Stimulated activated CD8-positive, alpha-beta memory T cell treated with anti-CD3 and anti-CD28 coated beads, Interleukin-15, amount 100 ng/mL, for 24 hours (primary cell): Measurements from ENCODE around the gene IL31.
"Not testable (repeated sequence)": the region's sequence is repeated elsewhere in the genome, so short reads cannot be mapped to it uniquely, and the experiment has no call there.

Source experiments
- DNase-seq: peaks from one replicate; pipeline ENCODE4 v3.0.0-alpha.2; 2020; ENCODE audit warnings: low read depth

Gene IL31

GRCh38 chr12:122190842-122191668, 17.0 kb upstream of the IL31 start:
- DNase-seq = no peak

GRCh38 chr12:122189626-122190475, 15.8 kb upstream of the IL31 start:
- no peak for DNase-seq

- DNase-seq = no peak
Measured at GRCh38 chr12:122187466-122187865, 13.4 kb upstream of the IL31 start.

GRCh38 chr12:122185494-122186082, 11.6 kb upstream of the IL31 start:
- DNase-seq = no peak

- DNase-seq = no peak
Measured at GRCh38 chr12:122185079-122185478, 11.1 kb upstream of the IL31 start.

GRCh38 chr12:122184517-122184916, 10.5 kb upstream of the IL31 start:
- DNase-seq = no peak

- no peak for DNase-seq
Measured at GRCh38 chr12:122183588-122183940, 9.5 kb upstream of the IL31 start.

- no peak for DNase-seq
Measured at GRCh38 chr12:122182887-122183587, 9.0 kb upstream of the IL31 start, which contains the start of gene LRRC43. LRRC43 (plus strand) TSS chr12:122183123; CDS start chr12:122183145, 22 bp downstream.

- DNase-seq = not testable (repeated sequence)
Measured at GRCh38 chr12:122176473-122176872, 2.5 kb upstream of the IL31 start.

- DNase-seq = no peak
Measured at GRCh38 chr12:122172262-122172939, 1.6 kb downstream of the IL31 start.

- DNase-seq = no peak
Measured at GRCh38 chr12:122171399-122171798, 2.6 kb downstream of the IL31 start.

- no peak for DNase-seq
Measured at GRCh38 chr12:122168492-122168891, 5.5 kb downstream of the IL31 start.

GRCh38 chr12:122167356-122167925, 6.6 kb downstream of the IL31 start:
- no peak for DNase-seq

- no peak for DNase-seq
Measured at GRCh38 chr12:122166422-122167349, 7.3 kb downstream of the IL31 start.

- no peak for DNase-seq
Measured at GRCh38 chr12:122162976-122163375, 11.0 kb downstream of the IL31 start.

GRCh38 chr12:122161682-122162081, 12.3 kb downstream of the IL31 start:
- DNase-seq = no peak

- no peak for DNase-seq
Measured at GRCh38 chr12:122160761-122161160, 13.3 kb downstream of the IL31 start.

- DNase-seq = no peak
Measured at GRCh38 chr12:122159882-122160281, 14.1 kb downstream of the IL31 start.

GRCh38 chr12:122158700-122159285, 15.2 kb downstream of the IL31 start:
- no peak for DNase-seq

- DNase-seq = no peak
Measured at GRCh38 chr12:122155705-122156104, 18.3 kb downstream of the IL31 start.
